HG03520 (cell line): ENCODE data around the gene GRK6.
"Not testable (repeated sequence)": the region's sequence is repeated elsewhere in the genome, so short reads cannot be mapped to it uniquely, and the experiment has no call there.

Source experiments
- ATAC-seq: cut with Tn5 transposase; IDR thresholded peaks from one replicate; pipeline ENCODE4 v1.9.1; 2021; ENCODE audit warnings: mild to moderate bottlenecking, moderate library complexity; ENCODE audit not compliant: unreplicated experiment

Gene GRK6

DNA sequence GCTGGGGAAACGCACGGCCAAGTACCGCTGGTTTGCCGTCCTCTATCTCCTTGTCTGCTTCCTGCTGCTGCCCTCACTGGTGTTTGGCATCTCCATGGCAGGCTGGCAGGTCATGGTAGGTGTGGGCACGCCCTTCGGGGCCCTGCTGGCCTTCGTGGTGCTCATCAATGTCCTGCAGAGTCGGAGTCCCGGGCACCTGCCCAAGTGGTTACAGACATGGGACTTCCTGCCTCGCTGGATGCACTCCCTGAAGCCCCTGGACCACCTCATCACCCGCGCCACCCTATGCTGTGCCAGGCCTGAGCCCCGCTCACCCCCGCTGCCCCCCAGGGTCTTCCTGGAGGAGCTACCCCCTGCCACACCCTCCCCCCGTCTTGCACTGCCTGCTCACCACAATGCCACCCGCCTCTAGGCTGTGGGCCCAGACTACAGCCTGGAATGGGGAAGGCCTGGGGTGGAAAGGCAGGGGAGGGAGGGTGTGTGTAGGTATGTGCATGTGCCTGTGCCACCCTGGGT is 28.5 kb upstream of the GRK6 start:
- no peak for ATAC-seq

DNA sequence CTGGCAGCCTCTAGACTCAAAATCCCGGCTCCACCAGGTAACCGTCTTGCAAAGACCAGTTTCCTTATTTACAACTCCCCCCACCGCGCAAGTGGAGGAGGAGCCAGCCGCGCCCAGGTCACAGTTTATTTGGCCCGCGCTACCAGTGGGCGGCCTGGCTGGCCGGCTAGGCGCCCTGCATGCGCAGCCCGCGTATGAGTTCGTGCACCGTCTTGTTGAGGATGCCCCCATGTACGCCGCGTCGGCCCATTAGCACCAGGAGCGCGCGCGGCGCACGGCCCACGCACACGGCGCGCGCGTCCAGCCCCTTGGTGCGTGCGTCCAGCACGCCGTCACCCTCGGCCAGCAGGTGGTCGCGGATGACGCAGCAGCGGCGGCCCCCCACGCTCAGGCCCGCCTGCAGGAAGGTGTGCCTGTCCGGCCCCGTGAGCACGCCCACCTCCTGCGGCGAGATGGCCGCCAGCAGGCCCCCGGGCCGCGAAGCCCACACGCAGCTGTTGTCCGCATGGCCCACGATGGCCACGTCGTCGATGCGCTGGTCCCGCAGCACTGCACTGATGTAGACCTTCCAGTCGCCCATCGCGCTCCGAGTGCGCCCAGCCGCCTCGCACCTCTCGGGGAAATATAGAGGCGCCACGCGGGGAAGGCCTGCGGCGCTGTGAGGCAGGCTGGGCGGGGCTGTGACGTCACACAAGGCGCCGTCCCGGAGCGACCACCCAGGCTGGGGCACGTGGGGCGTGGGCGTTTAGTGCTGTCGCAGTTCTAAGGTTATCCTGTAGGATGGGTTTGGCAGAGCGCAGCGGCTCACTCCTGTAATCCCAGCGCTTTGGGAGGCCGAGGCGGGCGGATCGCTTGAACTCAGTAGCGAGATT is 26.2 kb upstream of the GRK6 start, which contains the start of gene PFN3:
Gene PFN3 (minus strand): TSS at position 665 of the 872 bp plus-strand sequence. CDS start 85 bp downstream, at position 580.
- no peak for ATAC-seq

DNA sequence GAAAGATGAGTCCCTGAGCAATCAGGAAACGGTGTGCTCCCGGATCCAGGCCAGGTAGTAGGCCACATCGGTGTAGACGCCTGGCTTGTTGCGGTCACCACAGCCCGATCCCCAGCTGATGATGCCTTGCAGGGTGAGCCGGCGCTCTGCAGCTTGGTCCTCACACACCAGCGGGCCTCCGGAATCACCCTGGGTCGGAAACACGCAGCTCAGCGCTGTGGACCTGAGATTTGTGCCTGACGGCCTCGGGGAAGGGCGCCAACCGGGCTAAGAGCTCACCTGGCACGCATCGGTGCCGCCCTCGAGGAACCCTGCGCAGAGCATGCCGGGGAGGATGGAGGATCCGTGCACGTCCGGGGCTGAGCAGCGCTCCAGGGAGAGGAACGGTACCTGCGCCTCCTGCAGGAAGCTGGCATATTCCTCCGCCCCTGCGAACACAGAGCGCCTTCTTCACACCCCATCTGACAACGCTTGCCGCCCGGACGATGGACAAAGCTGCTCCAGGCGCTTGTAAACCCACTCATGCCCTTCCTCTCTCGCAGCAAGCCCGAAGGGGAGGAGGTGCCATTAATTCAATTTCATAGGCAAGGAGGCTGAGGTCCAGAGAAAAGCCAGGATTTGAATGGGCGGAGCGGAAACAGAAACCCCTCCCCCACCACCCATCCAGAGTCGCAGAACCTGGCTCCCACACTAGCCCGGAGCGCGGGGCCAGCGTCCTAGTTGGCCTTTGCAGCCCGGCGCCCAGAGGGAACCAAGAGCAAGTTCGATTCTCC is 24.0 kb upstream of the GRK6 start:
- no peak for ATAC-seq

DNA sequence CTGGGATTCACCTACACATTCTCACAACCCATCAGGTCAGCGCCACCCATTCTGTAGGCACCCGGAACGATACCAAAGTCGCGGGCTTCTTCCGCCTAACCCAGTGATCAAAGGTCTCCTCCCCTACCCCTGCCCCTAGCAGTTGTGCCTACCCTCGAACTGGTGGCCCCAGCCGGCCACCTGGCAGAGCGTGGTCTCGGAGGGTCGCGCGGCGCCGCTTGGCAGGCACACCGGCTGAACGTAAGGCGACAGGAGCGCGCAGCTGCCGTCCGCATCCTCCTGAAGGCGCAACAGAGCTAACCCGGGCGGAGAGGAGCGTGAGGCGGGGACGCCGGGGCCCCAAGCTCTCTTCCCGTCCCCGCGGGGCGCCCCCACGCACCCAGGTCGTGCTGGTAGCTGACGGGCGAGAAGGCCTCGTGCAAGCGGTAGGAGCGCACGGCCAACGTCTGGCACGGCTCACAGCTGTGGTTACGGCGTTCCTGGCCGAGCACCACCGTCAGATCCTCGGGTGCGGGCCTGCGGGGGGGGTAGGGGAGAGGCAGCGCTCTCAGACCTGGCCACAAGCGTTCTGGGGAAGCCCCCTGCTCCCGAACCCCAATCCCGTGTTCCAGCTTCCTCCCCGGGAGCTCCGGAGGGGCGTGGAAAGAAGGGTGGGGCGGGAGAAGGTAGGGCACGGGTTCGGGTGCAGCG is 23.2 kb upstream of the GRK6 start:
- peak; percentile 16 for ATAC-seq

DNA sequence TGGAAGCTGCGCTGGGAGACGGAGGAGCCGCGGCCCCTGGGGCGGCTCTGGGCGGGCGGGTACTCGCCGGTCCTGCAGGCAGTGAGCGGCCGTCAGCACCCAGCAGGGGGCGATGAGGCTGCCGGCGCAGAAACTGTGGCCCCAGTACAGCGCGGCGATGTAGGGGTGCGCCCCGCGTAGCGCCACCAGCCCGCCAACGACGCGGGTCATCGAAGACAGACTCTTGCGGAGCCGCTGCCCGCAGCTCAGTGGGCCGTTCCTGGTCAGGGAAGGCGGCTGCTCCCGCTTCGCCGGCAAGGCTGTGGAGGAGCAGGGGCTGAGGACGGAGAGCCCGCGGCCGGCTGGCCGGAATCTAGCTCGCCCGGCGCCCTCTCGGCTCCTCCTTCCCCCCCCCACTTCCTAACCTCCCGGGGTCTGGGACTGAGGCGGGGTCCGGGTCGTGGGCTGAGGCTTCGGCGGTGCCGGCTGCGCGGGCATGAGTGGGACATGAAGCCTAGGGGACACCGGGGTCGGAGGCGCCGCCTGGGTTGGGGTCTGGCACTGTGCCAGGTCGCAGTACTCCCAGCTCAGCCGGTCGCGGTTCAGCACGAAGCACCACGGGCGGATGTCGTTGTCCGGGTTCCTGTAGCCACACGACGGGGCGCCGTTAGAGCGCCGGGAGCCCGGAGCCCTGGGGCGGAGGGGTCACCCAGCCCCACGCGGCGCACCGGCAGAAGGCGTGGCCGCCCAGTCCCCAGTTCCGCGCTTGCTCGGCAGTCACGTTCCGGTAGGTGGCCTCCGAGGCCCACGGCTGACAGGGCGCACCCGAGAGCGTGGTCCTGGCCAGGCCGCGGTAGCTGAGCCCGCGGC is 22.5 kb upstream of the GRK6 start:
- ATAC-seq: peak; percentile 71

DNA sequence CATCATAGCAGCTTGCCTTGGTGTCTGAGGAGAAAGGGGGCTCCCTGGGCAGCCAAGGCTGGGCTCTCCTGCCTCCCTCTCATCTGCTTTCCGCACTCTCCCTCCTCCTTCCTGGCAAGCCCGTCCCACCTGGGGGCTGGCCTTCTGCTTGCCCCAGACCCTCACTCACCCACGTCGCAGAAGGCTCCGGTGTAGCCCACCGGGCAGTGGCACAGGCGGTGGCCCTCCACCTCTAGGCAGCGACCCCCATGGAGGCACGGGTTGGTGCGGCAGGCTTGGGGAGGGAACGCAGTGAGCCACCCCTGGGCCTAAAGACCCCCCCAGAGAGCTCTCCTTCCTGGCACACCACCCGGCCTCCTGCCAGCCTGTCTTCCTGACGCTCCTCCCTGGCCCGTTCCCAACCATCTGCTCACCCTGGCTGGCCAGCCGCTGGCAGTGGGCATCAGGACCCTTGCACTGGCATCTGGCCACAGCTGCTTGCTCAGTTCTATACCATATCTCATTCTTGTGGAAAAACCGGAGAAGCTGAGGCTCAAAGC is 21.8 kb upstream of the GRK6 start:
- ATAC-seq: no peak

DNA sequence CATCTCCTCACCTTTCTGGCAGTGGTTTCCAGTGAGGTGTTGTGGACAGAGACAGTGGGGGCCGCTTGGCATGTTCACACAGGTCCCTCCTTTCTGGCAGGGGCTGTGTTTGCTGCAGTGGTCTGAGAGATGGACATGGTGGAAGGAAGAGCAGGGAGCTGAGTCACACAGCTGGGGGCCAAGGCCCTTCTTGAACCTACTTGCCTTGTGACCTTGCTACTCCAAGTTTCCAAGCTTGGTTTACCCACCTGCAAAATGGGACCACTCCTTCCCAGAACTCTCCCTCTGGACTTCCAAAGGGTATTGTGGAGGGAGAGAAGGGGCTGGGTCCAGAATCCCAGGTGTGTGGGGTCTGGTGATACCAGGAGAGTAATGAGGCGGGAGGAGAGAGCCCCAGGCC is 21.2 kb upstream of the GRK6 start:
- ATAC-seq: no peak

DNA sequence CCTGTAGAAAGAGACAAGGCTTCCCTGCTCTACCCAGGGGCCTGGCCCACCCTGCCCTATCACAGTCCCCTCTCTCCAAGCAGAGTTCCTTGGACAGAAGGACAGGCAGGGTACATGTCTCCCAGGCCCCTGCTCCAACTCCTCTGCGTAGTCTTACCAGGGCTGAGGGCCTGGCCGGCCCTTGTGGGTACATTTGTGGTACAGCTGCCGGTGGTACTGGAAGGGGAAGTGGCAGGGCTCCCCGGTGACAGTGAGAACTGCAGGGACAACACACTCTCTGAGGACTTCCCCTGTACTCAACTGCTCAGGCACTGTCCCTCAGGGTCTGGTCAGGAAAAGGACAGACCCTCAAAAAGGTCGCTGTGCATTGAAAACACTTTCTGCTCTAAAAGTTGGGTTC is 20.7 kb upstream of the GRK6 start:
- ATAC-seq: no peak

DNA sequence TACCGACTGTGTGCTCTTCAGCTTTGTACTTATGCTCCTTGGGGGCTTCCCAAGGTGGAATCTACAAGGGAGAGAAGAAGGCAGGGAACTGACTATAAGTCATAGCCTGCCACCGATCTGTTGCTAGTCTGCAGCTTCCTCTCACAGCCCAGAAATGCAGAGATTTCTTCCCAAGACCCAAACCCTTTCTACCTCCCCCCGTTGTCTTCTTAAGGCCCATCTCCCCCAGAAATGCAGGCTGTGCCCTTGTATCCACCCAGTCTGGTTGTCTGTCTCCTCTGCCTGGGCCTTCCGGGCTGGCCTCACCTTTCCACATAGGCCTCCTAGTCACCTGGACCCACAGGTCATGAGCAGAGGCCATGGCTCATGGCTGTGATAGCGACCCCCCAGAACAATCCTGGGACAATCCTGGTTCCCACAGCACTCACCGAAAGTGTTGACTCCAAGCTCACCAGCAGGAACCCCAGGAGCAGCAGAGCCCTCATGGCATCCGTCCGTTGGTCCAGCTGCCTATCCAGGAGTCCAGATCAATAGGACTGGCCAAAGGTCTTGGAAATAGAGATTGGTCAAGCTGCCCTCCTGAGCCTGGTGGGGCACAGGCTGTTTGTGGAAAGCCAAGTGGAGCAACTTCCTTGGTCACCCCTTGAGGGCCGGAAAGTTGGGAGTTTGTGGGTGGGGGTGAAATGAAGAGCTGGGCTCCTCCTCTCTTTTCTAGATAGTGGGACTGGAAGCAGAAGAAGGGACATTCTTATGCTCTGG is 17.3 kb upstream of the GRK6 start, which contains the start of gene F12:
Gene F12 (minus strand): TSS at position 522 of the 759 bp plus-strand sequence. CDS start 37 bp downstream, at position 485.
- ATAC-seq: no peak

DNA sequence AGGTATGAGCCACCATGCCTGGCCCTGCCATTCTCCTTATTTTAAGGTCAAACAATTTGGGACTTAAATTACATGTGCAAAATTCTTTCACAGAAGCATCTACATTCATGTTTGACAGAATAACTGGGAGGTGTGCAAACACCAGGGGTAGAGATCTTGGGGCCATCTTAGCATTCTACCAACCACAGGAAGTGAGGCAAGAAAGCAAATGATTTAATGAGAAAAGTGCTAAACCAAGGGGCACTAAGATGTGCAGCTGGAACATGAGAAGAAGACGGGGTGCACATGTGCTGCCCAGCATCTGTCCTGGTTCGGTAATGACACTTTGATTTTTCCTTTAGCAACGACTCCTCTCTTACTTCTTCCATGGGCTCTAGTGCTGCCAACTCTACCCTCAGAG is 15.9 kb upstream of the GRK6 start:
- no peak for ATAC-seq

DNA sequence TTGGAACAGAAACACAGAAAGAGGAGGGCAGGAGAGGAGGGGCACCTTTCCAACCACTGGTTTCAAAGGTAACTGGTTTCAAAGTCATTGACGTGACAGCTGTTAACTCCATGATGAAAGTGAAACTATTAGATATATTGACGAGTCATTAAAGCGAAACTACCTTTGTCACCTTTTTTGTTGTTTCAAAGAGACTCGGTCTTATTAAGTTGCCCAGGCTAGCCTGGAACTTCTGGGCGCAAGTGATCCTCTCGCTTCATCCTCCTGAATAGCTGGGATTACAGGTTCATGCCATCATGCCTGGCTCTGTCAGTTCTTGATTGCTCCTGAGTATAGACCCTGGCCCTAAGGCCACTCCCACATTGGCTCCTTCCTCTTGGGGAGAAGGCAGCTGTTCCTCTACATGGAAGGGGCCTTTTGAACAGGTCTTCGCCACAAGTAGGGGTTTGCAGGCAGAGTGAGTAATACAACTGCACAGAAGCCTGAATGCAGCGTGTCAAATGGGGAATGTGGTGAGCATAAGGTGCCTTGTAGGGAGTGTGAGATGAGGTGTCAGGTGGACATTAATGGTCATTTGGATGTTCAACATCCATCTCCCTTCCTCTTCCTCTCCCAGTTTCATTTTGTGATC is 13.8 kb upstream of the GRK6 start:
- ATAC-seq: peak; percentile 73

DNA sequence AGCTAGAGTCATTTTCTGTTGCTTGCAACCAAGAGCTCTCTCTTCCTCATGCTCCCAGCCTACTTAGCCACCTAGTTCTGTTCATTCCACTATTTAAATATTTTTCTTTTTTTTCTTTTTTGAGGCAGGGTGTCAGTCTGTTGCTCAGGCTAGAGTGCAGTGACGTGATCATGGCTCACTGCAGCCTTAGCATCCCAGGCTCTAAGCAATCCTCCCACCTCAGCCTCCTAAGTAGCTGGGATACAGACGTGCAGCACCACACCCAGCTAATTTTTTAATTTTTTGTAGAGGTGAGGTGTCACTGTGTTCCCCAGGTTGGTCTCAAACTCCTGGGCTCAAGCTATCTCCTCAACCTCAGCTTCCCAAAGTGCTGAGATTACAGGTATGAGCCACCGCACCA is 12.0 kb upstream of the GRK6 start:
- ATAC-seq: no peak

DNA sequence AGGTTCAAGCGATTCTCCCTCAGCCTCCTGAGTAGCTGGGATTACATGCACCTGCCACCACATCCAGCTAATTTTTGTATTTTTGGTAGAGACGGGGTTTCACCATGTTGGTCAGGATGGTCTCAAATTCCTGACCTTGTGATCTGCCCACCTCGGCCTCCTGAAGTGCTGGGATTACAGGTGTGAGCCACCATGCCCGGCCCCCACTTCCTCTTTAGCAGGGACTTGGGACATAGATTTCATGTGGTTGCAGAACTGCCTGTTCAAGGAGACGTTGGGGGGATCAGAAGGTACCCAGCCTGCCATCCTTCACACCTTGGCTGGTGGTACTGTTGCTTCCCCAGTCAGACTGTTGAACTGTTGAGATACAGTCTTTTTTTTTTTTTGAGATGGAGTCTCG is 9.4 kb upstream of the GRK6 start:
- not testable (repeated sequence) for ATAC-seq

DNA sequence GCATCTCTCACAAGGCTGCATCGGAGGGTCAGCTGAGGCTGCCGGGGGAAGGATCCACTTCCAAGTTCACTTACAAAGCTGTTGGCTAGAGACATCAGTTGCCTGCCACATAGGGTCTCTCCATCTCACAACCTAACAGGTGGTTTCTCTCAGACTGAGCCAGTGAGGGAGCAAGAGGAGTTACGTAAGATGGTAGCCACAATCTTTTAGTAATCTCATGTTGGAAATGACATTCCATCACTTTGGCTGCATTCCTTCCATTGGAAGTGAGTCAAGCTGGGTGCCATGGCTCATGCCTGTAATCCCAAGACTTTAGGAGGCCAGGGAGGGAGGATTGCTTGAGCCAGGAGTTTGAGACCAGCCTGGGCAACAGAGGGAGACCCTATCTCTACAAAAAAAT is 7.4 kb upstream of the GRK6 start:
- ATAC-seq: no peak

DNA sequence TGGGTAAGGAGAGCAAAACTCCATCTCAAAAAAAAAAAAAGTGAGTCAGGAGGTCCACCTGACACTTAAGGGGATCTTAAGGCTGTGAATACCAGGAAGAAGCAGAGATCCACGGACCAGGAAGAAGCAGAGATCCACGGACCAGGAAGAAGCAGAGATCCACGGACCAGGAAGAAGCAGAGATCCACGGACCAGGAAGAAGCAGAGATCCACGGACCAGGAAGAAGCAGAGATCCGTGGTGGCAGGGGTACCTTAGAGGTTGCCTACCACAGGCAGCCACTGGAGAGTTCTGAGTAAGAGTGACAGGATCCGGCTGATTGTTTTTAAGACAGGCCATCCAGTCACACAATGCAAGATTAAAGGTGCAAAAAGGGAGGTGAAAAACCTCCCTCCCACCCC is 6.0 kb upstream of the GRK6 start:
- not testable (repeated sequence) for ATAC-seq

DNA sequence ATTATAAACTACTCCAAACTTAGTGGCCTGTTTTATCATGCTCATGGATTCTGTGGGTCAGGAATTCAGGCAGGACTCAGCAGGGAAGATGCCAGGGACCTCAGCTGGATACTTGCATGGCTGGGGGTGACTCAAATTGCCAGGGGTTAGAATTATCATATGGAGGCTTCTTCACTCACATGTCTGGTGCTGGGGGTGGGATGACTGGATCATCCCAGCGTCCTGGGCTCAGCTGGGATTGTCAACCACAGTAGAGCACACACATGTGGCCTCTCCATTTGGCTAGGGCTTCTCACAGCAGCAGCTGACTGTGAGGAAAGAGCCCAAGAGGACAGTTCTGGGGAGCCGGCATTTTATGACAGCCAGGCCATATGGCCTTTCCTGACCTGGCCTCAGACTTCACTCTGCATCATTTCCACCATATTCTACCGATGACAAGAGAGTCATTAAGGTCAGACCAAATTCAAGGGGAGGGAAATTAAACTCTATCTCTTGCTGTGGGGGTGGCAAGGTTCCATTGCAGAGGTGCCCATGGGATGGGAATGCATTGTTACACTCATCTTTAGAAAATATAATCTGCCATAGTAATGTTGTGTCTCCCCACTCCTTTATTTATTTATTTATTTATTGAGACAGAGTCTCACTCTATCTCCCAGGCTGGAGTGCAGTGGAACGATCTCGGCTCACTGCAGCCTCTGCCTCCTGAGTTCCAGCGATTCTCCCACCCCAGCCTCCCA is 5.2 kb upstream of the GRK6 start:
- ATAC-seq: no peak

DNA sequence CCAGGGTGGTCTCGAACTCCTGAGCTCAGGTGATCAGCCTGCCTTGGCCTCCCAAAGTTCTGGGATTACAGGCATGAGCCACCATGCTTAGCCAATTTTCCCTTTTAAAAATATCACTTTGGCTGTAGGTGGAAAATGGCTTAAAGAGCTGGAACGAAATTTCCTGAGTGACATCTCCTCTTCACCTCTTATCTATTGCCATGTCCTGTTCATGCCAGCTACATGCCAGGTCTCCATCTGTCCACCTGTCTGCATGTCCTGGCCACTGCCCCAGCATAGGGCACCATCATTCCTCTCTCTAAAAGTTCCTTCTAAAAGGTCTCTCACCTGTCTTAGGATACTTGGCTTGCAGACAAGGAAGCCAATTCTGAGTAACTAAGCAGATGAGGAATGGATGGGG is 2.8 kb upstream of the GRK6 start:
- no peak for ATAC-seq

DNA sequence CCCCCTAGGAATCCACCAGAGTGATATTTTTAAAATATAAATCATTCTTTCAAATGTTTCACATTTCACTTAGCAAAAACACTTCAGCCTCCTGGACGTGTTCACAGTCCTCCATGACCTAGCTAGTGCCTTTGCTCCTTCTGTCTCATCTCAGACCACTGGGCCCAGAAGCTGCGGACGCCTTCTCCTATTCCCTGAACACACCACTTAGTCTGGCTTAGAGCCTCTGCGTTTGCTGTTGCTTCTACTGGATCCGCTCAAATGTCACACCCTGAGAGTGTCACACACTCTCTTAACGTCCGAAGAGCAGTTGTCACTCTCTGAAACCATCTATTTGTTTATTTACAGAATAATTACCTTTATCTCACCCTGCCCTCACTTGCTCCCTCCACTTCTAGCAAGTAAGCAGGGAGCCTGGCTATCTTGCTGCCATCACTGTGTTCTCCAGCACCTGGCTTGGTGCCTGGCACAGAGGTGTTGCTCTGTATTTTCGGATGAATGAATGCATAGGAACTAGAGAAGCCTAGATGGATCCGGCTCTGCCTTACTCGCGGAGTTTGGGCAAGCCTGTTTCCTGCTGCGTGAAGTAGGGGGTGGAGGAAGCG is 1.2 kb upstream of the GRK6 start:
- ATAC-seq: no peak
